NCI-H510A (cell line): ENCODE measurements around the gene IGFBP7.

Experiments used
- DNase-seq: peaks from one replicate; lab custom pipeline; 2025; lab: John Stamatoyannopoulos, UW

Gene IGFBP7

DNA sequence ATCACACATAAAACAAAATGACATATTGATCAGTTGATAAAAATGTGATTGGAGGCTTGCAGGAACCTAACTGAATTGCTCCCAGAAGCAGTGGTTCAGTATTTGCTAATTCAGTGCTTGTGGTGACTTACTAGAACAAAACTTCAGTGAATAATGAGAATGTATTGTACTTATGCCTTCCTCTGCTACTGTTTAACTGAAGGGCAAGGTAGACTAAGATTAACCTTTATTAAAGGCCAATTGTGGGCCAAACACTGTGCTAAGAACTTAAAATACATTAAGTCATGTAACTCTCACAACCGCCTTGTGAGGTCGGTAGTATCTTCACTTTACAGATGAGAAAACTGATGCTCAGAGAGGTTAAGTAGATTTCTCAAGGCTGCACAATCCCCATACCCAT, 14.9 kb downstream of the IGFBP7 start:
- no peak for DNase-seq

DNA sequence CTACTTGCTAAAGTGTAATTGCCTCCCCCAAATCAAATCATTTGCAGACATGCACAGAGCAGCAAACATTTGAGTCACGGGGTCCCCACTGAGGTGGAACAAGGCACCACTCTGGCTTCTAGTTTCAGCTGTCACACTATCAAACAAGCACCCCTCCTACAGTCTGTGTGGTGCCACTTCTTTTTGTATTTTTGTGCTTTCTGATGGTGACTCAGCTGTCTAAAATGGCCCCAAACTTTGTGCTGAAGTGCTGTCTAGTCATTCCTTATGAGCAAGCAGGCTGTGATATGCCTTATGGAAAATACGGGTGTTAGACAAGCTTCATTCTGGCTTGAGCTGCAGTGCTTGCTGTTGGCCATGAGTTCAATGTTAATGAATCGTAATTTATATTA, 15.4 kb downstream of the IGFBP7 start:
- no peak for DNase-seq

DNA sequence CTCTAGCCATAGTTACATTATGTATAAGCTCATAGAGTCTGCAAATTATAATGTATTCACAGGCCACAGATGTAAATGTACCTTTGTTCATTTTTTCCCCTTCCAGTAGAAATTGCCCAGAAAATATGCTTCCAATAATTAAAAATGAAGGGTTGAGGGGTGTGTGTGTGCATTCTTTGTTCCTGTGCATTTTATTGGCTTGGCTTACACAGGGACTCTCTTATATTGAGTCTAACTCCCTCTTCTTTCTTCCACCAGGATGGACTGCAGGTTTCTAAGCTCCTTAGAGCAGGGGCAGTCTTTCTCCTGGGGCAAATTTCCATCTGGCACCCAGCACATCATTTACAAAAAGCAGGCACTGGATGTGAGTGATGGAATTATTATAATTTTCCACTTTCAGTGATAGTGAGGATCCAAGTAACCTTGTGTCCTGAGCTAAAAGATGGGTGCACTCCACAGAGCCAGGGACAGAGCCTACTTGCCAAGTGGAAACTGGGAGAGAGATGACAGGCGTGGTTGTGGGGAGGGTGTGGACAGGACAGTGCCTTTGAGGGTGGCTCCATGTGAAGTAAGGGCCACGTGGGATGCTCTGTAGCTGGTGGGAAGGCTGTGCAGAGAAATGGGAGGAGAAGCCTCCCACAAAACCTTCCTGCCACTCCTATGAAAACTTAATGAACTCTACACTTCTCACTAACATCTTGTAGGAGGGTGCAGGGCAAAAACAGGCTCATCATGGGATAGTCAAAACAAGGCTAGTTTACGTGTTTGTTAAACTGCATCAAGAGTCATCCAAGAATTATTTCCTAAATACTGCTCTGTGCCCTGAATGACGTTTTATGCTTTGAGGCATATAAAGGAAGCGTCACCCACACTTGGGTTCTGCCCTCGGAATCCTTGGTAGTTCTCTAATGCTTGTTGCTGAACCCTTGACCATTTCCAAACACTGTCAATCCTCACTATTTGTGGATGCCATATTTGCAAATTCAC, 16.0 kb downstream of the IGFBP7 start:
- DNase-seq = no peak

DNA sequence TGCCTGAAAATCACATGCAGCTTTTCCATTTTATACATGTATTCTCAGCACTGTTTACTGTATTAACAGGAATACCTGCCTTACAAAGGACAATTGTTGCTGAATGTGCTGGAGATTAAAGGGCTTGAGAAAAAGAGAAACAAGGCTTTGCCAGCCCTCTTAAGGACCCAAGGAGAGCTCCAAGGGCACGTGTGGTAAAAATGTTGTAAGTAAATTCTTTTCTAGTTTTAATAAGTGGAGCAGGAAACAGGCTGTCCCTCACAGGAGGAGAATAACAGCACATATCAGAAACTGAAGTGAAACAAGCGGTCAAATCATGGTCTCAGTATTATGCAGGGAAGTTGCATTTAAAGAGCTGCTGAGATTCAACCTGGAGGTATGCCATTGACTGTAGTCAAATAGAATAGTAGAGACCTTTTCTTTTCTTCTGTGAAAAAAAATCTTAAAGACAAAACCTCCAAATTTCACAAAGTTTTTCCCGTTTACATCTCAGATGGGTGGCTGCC, 18.5 kb downstream of the IGFBP7 start:
- DNase-seq = no peak

DNA sequence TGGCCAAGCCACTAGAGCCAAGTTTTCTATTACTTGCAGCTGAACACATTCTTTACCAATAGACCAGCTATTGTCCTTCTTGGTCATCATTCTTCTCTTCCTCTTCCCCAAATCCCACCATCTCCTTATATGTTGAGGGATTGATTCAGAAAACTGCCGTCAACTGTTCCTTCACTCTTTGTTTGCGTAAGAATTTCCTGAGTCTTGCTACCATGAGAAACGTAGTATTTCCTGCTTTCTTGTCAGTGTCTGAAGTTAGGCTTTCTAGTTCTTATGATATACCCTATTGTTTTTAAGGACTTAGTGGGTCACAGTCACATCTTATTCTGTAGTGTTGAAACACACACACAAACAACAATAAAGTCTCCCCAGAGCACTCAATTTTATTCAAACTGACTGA, 20.1 kb downstream of the IGFBP7 start:
- DNase-seq = no peak

DNA sequence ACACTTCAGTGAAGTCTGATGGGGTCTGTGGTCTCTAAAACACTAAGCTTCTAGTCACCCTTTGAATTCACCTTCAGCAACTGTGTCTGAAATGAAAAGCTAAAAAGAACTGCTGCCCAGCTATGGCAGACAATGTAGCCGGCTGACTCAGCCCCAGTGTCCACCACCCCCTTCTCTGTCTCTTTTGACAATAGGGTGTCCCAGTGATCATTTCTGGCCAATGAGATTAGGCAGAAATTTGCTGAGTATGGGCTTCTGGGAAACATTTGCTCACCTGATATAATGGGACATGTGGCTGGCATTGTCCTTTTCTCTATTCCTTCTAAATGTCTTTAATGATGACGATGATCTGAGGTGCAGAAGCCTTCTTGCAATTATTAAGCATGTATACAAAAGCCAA, 20.6 kb downstream of the IGFBP7 start:
- DNase-seq = no peak

DNA sequence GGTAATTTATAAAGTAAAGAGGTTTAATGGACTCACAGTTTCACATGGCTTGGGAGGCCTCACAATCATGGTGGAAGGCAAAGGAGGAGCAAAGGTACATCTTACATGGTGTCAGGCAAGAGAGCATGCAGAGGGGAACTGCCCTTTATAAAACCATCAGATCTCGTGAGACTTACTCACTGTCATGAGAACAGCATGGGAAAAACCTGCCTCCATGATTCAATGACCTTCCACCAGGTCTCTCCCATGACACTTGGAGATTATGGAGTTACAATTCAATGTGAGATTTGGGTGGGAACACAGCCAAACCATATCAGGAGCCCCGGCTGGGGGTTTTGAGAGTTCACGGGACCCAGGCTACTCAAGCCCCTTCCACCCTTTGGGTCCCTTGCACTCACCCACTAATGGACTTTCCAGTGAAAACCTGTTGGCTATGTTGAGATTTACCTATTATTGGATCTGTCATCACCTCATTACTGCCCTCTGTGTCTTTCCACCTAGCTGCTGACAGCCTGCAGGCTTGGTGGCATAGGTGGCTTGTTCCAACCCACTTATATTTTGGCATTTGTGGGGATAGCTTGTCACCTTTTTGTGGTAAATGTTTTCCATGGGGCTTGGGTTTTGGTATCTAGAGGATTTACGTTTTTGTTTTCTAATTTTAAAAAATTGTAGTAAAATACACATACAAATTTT, 24.0 kb downstream of the IGFBP7 start:
- no peak for DNase-seq

DNA sequence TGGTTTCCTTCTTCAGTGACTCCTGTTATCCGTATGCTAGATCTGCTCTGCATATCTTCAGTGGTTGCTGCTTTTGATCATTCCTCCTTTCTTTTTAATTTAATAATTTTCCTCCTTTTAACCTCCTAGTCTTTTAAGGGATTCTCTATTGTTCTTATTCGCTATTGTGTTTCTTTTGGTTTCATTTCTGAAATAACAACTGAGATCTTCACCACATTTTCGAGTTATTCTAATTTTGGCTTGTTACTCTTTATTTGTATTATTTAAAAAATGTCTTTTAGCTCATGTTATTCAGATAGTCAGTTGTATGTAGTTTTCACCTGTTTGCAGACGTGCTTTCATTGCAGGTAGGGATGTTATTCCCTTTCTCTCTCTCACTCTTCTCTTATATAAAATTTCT, 24.9 kb downstream of the IGFBP7 start:
- DNase-seq = no peak

DNA sequence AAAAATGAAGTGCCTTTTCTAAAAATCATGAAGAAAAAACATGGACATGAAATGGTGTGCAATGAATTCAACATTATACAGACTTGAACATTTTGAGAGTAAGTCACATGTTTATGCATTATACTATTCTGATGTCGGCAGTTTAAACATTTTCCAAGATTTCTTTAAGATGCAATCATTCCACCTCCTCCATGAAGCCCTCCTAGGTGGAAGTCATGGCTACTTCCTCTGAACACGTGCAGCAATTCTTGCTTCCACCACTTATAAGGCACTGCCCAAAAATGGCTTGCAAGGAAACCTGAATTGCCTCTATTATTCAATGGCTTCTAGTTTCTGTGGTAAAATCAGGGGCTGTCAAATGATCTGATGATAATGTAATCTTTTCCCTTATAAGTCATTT, 25.8 kb downstream of the IGFBP7 start:
- DNase-seq = no peak

DNA sequence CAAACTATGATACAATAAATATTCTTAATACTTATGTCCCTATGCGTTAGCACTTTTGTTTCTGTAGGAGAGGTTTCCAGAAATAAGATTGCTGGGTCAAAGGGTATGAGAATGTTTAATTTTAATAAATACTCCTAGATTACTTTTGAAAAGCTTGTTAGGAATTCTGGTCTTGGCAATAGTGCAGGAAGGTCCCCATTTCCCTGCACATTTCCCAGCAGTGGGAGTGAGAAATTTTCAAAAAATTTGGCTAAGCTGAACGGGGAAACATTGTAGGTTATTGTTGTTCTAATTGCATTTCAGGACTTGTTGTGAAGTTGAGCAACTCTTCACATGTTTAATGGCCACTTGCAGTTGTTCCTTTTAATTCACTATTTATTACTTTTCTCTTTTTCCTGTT, 27.1 kb downstream of the IGFBP7 start:
- no peak for DNase-seq

DNA sequence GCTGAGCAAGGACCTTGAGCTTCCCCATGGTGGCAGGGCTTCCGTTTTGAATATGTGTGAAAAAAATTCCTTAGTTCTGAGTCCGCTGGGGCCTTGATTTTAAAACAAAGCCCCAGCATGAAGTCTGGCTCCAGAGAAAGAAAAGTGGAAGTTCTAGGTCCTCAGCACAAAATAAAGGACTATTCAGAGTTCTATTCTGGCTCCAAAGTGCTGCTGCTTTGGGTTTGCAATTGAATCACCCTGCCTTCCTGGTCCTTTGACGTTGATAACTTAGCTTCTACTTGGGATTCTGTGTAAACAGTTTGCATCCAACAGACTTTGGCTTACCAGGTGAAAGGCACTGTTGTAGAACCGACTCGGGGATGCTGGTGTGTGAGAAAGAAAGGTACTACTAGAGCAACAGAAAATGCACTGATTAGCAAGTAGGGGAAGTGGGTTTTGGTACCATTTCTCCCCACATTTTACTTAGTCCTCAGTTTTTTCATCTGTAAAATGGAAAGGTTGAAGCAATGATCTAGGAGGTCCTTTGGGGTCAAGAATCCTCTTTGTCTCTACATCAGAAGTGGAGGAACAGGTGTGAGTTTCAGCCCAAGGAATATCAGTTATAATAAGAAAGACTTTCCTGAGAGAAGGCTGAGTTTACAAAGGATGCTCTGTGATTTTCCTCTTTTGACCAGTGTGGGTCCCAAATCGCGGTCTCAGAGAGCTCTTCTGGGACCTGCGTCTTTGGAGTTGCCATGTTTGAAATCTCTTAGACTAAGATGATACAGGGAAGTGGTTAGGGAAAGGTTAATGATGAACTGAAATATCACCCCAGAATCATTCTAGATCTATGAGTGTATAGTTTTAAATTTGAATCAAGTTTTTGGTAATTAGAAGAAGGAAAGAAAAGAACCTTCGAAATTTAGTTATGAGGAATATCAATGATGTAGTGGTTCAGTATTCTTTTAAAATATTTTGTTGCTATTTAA, 28.2 kb downstream of the IGFBP7 start:
- no peak for DNase-seq

DNA sequence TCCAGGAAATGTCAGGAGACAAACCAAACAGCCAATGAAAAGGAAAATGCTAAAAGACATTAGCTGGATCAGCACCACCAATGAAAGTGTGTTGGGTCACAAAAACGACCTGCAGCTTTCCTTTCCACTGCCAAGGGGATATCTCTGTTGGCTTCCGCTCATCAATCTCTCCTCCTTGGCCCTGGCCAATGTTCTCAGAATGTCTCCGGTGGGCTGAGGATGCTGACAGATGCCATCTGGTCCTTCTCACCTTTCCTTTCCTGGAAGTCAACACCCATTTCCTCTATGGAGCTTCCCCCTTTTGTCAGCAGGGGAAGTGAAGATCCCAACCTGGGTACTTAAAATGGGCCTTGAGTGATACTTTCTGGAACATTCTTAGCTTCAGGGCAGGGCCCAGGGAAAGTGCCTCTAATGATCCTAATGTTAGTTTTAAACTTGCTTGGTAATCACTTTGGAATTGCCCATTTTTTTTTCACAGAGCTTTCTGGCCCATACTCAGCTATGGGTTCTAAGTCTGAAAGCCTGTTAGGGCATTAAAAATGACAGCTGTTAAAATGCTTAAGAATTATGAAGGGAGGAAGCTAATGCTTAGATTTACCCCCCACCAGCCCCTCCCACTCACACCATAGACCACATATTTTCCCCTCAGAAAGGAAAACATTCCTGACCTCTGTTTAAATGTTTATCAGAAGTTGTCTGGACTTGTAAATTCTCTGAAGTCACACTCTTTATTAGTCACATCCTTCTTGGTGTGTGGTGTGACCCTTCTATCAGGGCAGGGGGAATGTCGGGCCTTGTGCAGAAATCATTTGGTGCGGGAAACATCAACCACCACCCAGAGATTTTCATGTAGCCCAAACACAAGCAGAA, 29.2 kb downstream of the IGFBP7 start:
- DNase-seq = no peak

DNA sequence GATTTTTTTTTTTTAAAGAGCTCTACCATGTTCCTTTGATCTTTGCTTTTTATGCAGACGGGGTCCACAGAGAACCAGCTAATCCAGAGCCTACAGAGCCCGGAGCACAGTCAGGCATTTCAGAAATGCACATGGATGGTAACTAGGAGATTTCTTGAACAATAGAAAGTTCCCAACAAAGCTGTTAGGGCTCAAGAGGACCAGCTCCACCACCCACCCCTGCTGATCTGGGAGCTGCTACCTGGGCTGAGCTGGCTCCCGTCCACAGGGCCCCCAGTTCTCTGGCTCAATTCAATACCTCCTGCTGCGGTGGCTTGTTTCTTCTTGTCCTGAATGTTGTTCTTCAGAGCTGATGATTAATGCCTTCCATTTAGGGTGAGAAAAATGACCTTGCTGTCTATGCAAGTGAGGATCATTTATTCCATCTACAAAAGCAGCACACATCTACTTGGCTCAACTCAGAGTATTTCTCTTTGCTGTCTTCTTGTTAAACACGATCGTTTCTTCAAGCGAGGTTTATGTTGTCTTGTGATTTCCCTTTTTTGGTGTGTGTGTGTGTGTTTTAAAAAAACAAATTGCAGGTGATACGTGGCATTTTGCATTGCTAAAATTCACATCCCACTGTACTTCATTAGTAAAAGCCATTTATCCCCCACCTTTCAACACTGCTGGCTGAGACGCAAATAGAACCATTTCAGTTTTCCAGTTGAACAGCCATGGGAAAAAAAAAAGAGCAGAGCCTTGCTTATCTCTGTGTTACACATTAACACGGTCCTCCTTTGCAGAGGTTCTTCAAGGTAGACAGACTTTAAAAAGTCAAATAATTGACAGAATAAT, 31.3 kb downstream of the IGFBP7 start:
- peak; percentile 34 for DNase-seq

DNA sequence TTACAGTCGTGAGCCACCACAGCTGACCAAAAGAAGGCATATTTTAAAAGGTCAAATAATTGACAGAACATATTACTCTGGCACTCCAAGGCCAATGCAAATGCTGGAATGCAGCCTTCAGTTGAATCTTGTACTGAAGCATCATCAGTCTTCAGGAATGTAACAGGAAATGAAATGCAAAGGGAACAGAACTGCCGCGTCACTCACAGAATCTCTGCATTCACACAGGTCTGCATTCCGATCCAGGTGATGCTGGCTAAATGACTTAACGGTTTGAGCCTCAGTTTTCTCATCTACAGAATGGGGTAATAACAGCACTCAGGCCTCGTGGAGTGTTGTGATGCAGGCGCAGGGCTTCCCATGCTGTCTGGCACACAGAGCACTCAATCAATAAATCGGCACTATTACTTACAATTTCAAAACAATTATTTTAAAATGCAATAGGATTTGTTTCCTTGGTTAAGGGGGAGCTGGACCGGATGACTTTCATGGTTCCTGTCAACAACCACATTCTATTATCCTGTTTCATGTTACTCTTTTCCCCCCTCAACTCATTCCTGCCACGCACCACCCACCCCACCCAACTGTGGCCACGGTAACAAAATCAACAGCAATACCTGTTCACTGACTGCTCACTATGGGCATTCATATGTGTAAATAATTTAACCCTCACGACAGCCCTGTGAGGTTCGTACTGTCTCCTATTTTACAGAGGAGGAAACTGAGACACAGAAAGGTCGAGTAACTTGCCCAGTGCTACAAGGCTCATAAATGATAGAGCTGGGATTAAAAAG, 32.4 kb downstream of the IGFBP7 start:
- no peak for DNase-seq

DNA sequence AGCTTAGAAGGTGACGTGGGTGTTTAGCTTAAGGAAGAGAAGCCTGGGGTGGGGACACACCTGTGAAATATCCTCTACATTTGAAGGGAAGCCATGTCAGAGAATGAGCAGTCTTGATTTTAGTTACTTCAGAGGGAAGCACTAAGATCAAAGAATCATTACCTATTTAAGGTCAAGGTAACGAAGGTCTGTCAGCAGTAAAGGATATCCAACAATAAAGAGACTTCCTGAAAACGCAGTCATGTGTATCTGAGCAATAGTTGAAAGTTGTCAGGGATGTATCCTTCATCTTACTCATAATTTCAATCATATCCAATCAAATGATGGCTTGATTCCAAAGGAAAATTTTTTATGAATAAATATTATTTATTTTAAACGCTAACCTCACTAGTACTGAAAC, 33.5 kb downstream of the IGFBP7 start:
- no peak for DNase-seq

DNA sequence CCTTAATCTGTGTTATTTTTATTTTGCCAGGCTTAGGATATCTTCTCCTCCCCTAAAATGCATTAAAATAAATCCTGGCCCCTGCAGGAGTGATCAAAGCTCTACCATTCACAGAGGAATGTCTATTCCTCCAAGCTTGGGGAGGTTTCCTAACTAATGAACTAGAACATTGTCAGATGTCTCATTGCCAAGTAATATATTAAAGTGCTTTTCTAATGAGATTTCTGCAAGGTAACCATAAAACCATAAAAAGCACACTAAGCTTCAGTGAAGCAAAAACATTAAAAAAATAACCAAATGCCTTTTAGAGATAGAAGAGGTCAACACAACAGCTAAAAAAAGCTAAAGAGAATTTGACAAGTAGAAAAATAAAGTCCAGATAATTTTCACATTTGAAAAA, 34.8 kb downstream of the IGFBP7 start:
- DNase-seq = no peak

DNA sequence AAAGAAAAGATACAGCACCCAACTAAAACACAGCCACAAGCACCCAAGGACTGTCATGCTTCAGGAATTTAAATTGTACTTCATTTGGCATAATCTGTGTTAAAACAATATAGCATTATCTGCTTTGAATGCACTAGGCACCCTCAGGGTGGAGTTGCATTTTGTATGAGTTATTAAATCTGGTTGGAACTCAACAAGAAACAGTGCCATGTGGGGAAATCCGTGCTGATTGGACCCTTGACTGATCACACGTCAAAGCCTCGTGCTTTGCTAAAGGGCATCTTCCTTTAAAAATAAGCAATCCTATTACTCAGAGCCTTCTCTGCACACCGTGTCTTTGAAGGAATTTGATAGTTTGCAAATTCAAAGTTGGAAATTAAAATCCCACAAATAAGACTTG, 35.4 kb downstream of the IGFBP7 start:
- no peak for DNase-seq

DNA sequence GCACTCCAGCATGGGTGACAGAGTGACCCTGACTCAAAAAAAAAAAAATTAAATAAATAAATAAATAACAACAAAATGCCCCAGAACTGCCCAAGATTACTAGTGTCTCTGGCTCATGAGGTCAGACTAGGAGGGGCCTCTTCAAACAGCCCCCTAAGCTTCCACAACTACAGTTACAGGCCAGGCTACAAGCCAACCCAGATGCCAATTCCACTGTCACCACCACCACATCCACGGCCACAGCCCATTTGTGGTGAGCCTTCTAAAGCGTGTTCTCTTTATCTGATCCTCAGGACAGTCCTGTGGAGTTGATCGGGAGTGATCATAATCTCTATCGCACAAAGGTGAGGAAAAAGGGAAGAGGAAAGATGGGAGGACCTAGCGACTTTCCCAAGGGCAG, 36.6 kb downstream of the IGFBP7 start:
- DNase-seq = no peak

DNA sequence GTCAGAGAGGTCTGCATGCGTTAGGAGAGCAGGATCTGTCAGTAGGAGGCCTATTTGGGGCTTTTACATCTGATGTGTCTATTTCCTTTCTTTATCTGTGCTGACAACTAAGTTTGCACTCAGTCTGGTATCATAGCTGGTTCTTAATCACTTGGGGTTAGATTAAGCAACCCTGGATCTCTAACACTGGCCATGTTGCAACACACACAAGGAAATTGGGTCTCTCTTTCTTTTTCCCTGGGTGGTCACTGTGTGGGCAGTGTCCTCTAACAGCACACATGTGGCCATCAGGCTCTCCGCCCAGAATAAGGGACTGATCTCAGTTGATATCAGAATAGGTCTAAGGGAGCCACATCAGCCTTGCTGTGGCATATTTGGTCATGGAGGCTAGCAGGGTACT, 38.9 kb downstream of the IGFBP7 start:
- no peak for DNase-seq
